ENCODE measurements around the gene TMEM209.

The TMEM209 gene

DNA sequence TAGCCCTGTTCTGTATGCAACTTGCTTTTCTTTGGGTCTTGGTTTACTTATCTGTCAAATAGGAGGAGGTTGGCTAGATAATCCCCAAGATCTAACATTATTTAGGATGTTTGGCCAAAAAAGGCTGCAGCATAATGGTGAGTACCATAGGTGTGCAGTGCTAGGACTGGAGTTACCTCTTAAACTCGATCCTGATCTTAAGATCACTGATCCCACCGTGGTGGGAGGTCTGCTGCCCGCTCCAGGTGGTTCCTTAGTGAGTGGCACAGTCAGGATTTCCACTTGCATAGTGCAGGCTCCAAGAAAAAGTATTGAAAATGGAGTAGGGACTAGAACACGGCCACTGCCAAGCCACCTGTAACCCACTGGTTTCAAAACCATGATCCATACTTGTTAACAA is 68.0 kb downstream of the TMEM209 start:
- ChIA-PET POLR2A (no interaction called here), CTCF (no interaction called here)
- TF ChIP-seq CTCF (IDR thresholded peaks at IDR 0.05; ENCODE audit: insufficient read depth, low read length, missing control alignments), result no peak
- H3K4me3 ChIP-seq (ENCODE audit: low read depth, low read length), result no peak overlapping the region
- DNase-seq (ENCODE audit: low read depth, low spot score), result no peak

- no peak overlapping the region for H3K4me3 ChIP-seq (ENCODE audit: low read depth, low read length)
- TF ChIP-seq CTCF (IDR thresholded peaks at IDR 0.05; ENCODE audit: insufficient read depth, low read length, missing control alignments), result no peak
- ChIA-PET CTCF (no interaction called here), POLR2A (no interaction called here)
- no peak for DNase-seq (ENCODE audit: low read depth, low spot score)
Observed at GRCh38 chr7:130136579-130137167, 68.5 kb downstream of the TMEM209 start.

GRCh38 chr7:130135208-130136205 is 69.7 kb downstream of the TMEM209 start:
- CTCF ChIA-PET, result interaction anchor here (1.5 kb wide), 1 partner anchor 39 kb away, joined by 4 read pairs; no protein-coding TSS in a partner anchor
- H3K4me3 ChIP-seq (ENCODE audit: low read depth, low read length), result no peak overlapping the region
- POLR2A ChIA-PET, result no interaction called here
- TF ChIP-seq CTCF (IDR thresholded peaks at IDR 0.05; ENCODE audit: insufficient read depth, low read length, missing control alignments), result no peak
- DNase-seq (ENCODE audit: low read depth, low spot score), result no peak

GRCh38 chr7:130134726-130135125 is 70.5 kb downstream of the TMEM209 start:
- CTCF ChIA-PET, result interaction anchor here (1.5 kb wide), 1 partner anchor 39 kb away, joined by 4 read pairs; no protein-coding TSS in a partner anchor
- POLR2A ChIA-PET, result no interaction called here
- no peak overlapping the region for H3K4me3 ChIP-seq (ENCODE audit: low read depth, low read length)
- no peak for TF ChIP-seq CTCF (IDR thresholded peaks at IDR 0.05; ENCODE audit: insufficient read depth, low read length, missing control alignments)
- DNase-seq (ENCODE audit: low read depth, low spot score), result no peak

- no peak overlapping the region for H3K4me3 ChIP-seq (ENCODE audit: low read depth, low read length)
- DNase-seq (ENCODE audit: low read depth, low spot score), result no peak
- no peak for TF ChIP-seq CTCF (IDR thresholded peaks at IDR 0.05; ENCODE audit: insufficient read depth, low read length, missing control alignments)
- POLR2A ChIA-PET, result no interaction called here
- CTCF ChIA-PET, result interaction anchor here (0.8 to 1.5 kb wide), 2 partner anchors 12 to 38 kb away, joined by 4 read pairs; no protein-coding TSS in a partner anchor
Observed at GRCh38 chr7:130134106-130134636, 71.0 kb downstream of the TMEM209 start.
